GM12892 (cell line): ENCODE measurements around the gene MMADHC.

Experiments used
- POLR2A ChIP-seq: IDR thresholded peaks from 2 replicates; pipeline ENCODE4 v1.6.1; 2011; ENCODE audit warnings: low read depth, low read length, control low read depth
- POLR2AphosphoS5 ChIP-seq: IDR thresholded peaks from 2 replicates; pipeline ENCODE4 v1.6.1; 2011; ENCODE audit warnings: low read depth, low read length, control low read depth
- TAF1 ChIP-seq: IDR thresholded peaks from 2 replicates; pipeline ENCODE4 v1.6.1; 2011; ENCODE audit warnings: low read depth, mild to moderate bottlenecking, control low read depth, low read length, borderline replicate concordance

- TF ChIP-seq POLR2A (no peak), TAF1 (no peak), POLR2AphosphoS5 (no peak)
Observed at GRCh38 chr2:149544692-149545091, 42.9 kb downstream of the MMADHC start.
